HG02571 (cell line): ENCODE results near the gene EIF5A.

ENCODE experiments used
- ATAC-seq: cut with Tn5 transposase; IDR thresholded peaks from one replicate; pipeline ENCODE4 v1.9.1; 2021; ENCODE audit warnings: mild to moderate bottlenecking, moderate library complexity; ENCODE audit not compliant: unreplicated experiment

Gene EIF5A

DNA sequence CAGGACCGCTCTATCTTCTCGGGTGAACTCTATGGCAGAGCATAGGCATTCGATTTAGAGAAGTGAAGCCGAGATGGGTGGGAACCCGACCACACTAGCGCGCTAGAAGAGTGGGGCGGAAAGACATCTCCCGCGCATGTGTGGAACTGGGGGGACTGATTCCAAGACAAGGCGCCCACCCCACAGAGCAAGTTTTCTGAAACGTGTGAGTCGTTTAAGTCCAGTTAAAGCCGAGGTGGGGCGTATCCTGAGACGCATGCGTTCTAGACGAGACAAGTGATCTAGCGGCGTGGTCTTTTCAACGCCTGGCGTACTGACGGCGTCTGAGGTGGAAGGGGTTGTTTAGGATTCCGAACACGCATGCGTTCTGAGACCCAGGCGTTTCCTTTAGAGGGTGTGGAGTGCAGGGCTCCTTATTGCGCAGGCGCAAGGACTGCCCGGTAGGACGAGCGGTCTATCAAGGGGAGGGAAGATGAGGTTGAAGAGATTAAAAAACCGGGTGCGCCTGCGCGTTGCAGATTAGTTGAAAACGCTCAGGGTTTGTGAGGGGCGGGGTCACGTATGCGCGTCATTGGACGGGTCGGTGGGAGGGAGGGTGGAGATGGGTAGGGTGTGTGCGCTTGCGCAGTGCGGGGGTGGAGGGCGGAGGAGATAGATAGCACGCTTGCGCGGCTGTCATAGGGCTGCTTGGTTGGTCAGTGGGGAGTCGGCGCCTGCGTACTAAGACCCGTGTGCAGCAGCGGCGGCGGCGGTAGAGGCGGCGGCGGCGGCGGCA is at the start of gene EIF5A:
Gene EIF5A, plus strand, starts transcription at position 718 of the 775 bp plus-strand sequence. CDS start 2,008 bp downstream, outside the sequence.
- ATAC-seq, result peak; percentile 69

DNA sequence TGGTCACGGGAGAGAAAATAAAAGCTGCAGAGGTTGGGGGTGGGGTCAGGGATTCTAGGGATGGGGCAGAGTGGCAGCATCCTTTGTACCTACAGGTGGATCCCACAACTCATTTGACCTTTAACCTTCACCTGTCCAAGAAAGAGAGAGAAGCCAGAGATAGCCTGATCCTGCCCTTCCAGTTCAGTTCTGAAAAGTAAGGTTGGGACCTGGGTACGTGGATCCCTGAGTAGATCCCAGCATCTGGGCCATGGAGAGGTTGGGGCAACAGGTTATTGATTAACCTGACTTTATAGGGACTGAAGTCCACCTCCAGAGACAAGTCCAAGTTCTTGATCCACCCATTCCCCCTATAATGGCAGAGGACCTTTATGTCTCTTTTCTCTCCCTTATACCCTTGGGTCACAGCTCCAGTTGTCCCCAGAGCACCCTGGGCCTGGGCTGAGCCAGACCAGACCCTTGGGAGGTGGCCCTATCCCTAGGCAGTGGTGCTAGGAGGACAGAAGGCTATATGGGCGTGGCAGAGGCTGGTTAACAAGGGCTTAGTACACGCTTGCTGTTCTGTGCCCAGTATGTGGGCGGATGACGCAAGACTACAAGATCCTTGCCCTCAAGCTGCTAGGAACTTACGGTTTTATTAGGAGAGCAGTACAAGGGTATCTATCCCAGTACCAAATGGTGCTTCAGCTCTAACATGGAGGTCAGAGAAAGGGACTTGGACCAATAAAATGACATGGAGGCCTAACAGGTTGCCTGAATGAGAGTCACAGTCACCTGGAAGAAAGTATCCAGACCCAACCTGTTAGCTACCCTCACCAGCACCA is 48.5 kb upstream of the EIF5A start:
- ATAC-seq, result no peak

DNA sequence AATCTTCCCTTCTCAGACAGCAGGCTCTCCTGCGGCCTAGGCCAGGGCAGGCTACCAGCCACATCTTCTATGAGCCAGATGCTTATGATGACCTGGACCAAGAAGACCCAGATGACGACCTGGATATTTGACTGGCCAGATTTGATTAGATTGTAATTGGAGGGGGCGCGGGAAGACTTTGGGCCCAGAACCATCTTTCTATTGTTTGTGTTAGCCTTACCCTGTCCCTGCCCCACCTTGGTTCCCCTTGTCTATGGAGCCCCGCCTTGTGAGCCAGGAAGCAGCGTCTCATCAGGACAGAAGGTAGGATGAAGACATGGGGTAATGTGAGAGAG is 47.9 kb upstream of the EIF5A start:
- ATAC-seq, result no peak

DNA sequence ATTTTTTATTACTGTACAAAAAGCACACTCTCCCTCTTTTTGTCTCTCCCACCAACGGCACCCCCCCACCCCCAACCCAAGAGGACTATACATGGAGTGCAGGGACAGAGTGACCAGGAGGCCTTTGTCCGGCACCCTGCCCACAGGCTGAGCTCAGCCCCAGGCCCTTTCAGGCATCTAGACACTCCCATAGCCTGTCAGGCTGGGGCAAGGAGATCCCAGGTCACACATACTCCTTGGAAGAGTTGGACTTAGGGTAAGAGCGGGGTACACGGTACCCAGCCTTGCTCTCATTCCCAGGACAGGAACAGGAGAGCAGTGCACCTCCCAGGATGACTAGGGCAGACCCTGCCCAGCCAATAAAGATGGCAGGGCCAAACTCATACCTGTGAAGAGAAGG is 47.3 kb upstream of the EIF5A start:
- ATAC-seq, result no peak

DNA sequence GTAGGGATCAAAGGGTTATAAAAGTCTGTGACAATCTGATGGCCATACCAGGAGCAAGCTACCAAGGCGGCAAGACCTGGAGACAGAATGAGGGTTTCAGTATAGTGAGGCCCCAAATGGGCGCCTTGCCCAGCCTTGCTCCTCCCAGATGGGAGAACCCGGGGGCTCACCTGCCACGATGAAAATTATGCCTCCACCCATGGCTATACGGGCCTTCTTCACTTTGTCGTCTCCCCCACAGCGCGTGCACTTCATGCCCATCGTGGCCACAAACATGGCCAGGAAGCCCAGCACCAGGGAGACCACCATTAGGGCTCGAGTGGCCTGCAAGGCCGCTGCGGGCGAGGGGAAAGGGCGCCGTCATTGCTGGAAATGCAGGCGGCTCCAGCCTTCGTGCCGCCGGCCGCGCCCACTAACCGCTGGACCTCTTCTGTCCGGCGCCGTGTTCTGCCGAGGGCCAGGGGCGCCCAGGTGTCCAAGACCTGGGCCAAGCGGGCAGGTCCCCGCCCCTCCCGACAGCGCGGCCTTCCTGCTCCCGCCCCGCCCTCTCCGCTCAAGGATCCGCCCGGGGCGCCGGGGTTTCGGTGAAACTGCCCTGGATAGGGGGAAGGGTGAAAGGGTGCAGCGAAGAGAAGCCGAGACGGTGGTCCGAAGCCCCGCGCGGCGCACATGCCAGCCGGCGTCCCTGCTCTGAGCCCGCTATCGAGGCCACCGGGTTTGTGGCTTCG is 46.6 kb upstream of the EIF5A start:
- no peak for ATAC-seq

DNA sequence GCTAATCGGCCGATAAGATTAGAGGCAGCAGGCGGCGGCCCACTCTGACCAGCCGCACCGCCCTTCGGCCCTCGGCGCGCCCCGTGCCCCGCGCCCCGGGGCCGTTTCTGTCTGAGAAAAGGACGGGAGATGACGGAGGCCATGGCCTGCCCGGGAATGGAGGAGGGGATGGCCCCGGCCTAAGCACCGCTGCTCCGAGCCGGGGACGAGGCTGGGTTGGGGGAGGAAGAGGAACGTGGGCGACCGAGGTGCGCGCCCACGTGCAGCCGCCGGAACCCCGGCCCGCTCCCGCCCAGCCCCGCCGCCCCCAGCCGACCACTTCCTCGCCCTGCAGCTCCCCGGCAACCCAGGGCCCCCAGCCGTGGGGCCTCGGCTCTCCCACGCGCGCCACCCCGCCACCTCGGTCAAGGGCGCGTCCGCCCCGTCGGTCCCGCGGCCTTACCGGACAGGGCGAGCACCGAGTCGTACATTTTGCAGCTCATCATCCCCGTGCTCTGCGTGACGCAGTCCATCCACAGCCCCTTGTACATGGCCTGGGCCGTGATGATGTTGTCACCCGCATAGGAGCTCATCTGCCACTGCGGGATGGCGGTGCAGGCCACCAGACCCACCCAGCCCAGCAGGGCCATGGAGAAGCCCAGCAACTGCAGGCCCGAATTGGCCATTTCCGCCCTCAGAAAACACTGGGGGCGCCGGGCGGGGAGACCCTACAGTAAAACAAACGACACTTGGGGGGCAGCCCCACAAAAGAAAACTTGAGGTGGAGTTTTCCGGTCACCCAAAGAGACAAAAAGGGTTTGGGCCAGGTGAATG is 45.8 kb upstream of the EIF5A start:
- ATAC-seq, result no peak

DNA sequence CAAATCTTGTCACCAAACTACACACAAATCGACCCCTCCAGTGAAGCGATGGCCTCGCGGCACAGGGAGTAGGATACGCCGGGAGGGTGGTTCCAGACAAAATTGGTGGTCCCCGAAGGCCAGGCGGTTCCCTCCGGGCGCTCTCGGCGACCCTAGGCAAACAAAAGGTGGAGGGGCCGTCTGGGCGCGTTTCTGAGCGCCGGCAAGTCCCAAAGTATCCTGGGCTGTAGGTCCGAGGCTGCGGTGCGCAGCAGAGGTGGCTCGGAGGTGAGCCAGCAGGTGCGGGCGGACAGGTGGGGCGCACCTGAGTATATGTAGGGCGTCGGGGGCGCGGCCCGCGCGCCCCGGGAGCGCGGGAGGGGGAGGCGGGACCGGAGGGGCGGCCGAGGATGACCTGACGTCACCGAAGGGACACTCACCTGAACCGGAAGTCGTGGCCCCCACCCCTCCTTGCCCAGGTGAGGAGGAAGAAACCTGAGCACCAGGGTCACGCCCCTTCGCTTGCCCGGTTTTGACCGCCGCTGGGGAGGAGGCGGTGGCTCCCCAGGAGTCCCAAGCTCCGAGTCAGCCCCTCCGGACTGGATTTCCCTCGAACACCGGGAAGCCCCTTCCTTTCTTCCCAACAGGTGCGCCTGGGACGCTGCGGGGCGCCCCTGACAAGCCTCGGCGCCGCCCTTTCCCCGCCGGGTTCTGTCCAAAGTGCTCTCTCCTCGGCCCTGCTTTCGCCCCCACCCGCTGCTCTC is 45.1 kb upstream of the EIF5A start, which contains the start of gene CLDN7:
Gene CLDN7, minus strand, starts transcription at position 287 of the 743 bp plus-strand sequence. CDS start 435 bp downstream, outside the sequence.
- no peak for ATAC-seq

DNA sequence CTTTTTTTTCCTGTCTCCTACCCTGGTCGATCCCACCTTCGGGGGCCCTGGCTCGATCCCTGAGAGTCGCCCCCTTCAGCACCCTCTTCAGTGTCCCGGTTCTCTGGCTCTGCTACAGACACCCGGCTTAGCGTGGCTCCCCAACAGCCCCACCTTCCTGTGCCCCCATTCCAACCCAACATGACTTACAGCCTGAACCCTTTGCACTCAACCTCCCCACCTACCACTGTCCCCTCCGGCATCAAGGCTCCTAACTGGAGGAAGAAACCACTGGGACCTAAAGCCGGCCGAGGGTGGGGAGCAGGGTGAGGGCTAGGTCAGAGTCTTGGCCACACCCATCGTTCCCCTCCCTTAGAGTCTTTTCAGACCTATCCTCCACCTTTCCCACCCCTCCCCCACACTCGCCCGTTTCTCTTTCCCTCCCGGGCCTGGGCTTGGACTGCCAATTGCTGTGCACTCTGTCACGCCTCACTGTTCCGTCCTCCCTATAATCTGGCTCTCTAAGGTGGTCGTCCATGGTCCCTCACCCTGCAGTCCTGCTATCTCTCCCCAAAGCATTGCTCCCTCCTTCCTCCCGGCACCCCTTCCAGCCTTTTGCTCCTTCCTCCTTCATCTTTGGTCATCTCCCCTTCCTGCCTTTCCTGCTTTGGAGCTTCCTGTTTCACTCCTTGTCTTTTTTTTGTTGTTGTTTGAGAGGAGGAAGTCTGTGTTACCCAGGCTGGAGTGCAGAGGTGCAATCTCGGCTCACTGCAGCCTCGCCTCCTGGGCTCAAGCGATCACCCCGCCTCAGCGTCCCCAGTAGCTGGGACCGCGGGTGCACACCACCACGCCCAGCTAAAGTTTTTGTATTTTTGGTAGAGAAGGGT is 44.3 kb upstream of the EIF5A start:
- no peak for ATAC-seq

DNA sequence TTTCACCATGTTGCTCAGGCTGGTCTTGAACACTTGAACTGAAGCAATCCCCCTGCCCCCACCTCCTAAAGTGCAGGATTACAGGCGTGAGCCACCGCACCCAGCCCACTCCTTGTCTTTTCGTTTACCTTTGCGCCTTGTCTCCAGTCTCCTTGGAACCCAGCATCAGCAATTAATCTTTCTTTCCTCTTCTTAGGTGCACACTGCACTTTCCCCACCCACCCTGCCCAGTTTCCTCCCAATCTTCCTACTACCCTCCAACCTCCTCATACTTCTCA is 43.7 kb upstream of the EIF5A start:
- ATAC-seq, result no peak

DNA sequence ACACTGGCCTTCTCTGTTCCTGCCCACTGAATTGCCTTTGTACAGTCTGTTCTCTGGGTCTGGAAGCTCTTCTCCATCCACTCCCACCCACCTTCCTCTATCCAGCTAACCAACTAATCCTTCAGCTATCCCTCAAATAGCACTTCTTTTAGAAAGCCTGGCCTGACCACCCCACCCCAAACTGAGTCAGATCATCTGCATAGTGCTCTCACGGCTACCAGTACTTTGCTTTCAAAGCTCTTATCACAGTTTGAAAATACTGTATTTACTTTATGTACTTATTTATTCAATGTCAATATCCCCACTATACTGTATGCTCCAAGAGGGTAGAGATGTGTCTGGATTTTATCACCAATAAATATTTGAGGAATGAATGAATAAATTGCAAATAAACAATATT is 40.6 kb upstream of the EIF5A start:
- ATAC-seq, result no peak

DNA sequence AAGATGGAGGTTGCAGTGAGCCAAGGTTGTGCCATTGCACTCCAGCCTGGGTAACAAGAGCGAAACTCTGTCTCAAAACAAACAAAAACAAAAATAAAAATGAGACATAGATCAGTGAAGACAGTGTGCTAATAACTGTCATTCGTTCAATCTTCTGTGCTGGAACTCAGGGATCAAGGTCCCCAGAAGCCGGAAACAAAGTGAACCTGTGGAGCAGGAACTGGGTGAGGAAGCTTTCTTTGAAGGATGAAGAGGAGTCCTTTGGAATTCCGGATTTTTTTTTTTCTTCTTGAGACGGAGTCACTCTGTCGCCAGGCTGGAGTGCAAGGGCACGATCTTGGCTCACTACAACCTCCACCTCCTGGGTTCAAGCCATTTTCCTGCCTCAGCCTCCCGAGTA is 28.0 kb upstream of the EIF5A start:
- no peak for ATAC-seq

DNA sequence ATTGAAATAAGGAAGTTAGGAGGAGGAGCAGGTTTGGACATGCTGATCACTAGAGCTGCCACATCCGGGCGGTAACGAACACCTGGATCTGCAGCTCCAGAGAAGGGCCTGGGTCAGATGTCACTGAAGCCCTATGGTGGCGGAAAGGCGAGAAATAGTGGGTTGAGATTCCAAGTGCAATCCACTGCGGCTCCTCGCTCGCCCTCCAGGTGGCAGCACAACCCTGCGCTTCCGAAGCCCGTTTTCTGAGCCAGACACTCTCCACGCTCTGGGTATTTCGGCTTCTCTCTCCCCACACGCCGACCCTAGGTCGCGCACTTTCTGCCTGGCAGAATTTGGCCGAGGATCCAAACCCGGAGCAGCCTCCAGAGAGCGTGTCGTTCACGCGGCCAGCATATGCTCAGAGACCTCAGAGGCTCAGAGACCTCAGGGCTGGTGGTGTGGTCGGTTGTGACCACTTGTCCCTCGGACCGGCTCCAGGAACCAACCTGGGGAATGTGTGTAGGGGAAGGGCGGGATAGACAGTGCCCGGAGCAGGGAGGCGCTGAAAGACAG is 26.8 kb upstream of the EIF5A start:
- no peak for ATAC-seq

DNA sequence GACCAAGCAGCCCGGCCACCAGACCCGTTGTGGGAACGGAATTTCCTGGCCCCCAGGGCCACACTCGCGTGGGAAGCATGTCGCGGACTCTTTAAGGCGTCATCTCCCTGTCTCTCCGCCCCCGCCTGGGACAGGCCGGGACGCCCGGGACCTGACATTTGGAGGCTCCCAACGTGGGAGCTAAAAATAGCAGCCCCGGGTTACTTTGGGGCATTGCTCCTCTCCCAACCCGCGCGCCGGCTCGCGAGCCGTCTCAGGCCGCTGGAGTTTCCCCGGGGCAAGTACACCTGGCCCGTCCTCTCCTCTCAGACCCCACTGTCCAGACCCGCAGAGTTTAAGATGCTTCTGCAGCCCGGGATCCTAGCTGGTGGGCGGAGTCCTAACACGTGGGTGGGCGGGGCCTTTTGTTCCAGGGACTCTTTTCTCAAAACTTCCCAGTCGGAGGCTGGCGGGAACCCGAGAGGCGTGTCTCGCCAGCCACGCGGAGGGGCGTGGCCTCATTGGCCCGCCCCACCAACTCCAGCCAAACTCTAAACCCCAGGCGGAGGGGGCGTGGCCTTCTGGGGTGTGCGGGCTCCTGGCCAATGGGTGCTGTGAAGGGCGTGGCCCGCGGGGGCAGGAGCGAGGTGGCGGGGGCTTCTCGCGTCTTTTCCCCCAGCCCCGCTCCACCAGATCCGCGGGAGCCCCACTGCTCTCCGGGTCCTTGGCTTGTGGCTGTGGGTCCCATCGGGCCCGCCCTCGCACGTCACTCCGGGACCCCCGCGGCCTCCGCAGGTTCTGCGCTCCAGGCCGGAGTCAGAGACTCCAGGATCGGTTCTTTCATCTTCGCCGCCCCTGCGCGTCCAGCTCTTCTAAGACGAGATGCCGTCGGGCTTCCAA is 26.1 kb upstream of the EIF5A start, which contains the start of gene SLC2A4:
Gene SLC2A4, plus strand, starts transcription at position 645 of the 879 bp plus-strand sequence. Its CDS starts 217 bp downstream, at position 862.
- ATAC-seq, result peak; percentile 58

DNA sequence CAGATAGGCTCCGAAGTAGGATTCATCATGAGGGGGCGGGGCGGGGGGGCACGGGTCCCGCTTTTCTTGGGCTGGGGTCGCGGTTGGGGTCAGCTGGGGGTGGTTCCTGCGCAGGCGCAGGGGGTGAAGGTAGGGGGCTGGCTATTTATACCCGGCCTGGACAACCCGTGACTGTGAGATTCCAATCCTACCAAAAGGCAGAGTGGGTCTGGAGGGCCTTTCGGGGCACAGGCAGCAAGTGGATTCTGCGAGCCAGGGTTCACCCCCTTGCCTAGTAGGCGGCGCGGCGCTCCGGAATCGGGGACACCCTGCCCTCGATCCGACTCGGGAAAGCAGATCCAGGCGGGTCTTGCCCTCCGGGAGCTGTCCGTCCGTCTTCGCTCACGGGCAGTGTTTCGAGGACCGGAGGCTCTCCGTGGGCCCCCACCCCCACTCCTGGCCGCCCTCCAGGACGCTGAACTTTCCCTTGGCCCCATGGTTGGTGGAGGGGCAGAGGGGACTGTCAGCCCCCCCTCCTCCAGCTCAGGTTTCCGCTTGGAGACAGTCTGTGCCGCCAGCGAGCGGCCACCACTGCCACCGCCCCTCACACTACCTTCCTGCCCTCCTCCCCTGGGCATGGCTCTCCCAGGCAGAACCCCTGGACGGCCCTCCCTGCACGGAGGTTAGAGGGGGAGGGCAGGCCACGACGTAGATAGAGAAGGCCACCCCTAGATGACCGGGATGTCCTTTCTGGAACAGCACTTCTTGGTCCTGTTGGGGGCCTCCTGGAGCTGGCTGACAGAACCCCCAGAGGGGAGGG is 25.3 kb upstream of the EIF5A start:
- no peak for ATAC-seq

DNA sequence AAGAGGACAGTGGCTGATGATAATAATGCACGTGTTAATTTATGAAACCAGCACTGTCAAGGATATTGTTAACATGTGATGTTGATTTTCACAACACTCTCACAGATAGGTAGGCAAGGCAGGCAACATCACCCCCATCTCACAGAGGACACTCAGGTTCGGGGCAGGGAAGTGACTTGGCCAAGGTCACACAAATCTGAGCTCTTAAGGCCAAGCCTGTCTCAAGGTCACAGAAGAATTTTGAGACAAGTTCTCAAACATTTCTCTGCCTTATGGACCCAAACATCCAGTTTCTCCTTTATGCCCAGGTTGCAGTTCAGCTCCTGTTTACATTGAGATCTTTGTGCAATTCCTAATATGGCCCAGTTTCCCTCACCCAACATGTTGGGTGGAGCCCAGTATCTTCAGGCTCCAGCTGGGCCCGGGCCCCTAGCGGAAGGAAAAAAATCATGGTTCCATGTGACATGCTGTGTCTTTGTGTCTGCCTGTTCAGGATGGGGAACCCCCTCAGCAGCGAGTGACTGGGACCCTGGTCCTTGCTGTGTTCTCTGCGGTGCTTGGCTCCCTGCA is 24.6 kb upstream of the EIF5A start:
- no peak for ATAC-seq

DNA sequence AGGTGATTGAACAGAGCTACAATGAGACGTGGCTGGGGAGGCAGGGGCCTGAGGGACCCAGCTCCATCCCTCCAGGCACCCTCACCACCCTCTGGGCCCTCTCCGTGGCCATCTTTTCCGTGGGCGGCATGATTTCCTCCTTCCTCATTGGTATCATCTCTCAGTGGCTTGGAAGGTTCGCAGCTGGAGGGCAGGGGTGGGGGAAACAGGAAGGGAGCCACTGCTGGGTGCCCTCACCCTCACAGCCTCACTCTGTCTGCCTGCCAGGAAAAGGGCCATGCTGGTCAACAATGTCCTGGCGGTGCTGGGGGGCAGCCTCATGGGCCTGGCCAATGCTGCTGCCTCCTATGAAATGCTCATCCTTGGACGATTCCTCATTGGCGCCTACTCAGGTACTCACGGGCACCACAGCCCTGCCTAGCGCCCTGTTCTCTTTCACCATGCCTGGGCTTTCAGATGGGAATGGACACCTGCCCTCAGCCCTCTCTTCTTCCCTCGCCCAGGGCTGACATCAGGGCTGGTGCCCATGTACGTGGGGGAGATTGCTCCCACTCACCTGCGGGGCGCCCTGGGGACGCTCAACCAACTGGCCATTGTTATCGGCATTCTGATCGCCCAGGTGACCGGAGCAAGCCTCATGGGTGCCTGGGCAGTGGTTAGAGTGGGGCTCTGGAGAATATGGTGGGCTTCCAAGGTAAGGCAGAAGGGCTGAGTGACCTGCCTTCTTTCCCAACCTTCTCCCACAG is 23.8 kb upstream of the EIF5A start:
- no peak for ATAC-seq
